HG03039 (cell line): ENCODE measurements around the gene SLC35F3.

Source experiments
- ATAC-seq: cut with Tn5 transposase; IDR thresholded peaks from one replicate; pipeline ENCODE4 v1.9.1; 2021; ENCODE audit warnings: mild to moderate bottlenecking, moderate library complexity; ENCODE audit not compliant: unreplicated experiment

The SLC35F3 gene

DNA sequence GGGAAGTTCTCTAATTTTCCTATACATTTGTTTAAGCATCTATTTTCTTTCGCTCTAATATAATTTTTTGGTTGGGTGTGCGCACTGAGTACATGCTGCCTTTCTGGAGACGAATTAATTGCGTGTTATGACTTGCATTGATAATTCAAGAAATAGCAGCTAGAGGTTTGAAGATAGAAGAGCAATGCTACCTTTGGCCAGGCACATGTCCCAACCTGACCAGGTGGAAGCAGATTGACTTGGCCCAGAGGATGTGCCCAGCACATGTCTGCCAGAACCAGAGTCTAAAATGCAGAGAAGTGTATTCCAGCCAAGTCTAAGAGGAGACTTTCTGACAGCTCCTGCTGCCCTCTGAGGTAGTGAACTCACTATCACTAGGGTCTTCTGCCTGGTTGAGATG lies 114.3 kb downstream of the SLC35F3 start:
- ATAC-seq = no peak

DNA sequence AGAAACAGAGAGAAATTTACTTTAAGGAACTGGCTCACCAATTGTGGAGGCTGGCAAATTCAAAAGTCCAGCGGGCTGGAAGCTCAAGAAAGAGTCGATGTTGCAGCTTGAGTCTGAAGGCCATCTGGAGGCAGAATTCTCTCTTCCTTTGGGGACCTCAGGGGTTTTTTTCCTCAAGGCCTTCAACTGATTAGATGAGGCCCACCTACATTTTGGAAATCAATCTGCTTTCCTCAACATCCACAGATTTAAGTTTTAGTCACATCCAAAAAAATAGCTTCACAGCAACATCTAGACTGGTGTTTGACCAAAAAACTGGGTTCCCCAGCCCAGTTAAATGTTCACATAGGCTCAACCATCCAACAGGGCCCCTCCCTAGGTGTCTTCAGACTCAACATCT lies 114.9 kb downstream of the SLC35F3 start:
- ATAC-seq = no peak

DNA sequence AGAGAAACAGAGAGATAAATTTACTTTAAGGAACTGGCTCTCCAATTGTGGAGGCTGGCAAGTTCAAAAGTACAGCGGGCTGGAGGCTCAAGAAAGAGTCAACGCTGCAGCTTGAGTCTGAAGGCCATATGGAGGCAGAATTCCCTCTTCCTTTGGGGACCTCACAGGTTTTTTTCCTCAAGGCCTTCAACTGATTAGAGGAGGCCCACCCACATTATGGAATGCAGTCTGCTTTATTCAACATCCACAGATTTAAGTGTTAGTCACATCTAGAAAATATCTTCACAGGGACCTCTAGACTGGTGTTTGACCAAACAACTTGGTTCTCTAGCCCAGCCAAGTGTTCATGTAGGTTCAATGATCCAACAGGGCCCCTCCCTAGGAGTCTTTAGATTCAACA lies 117.8 kb downstream of the SLC35F3 start:
- no peak for ATAC-seq

DNA sequence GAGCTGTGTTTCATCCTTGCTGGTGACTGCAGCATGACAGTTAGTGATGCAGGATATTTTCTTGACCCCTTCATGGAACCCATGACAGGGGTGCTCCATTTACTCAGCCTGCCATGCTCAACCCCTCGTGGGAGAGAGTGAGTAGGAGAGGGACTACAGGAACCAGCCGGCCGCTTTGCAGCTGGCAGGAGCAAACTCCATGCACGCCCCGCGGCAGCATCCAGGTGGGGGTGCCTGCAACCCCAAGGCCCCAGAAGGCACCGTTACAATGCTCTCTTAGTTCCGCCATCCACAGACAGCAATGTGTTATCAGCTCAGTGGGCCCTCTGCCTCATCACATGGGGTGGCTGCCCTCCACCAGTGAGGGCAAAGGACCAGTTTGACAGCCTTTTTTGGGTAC lies 135.1 kb downstream of the SLC35F3 start:
- ATAC-seq = no peak

DNA sequence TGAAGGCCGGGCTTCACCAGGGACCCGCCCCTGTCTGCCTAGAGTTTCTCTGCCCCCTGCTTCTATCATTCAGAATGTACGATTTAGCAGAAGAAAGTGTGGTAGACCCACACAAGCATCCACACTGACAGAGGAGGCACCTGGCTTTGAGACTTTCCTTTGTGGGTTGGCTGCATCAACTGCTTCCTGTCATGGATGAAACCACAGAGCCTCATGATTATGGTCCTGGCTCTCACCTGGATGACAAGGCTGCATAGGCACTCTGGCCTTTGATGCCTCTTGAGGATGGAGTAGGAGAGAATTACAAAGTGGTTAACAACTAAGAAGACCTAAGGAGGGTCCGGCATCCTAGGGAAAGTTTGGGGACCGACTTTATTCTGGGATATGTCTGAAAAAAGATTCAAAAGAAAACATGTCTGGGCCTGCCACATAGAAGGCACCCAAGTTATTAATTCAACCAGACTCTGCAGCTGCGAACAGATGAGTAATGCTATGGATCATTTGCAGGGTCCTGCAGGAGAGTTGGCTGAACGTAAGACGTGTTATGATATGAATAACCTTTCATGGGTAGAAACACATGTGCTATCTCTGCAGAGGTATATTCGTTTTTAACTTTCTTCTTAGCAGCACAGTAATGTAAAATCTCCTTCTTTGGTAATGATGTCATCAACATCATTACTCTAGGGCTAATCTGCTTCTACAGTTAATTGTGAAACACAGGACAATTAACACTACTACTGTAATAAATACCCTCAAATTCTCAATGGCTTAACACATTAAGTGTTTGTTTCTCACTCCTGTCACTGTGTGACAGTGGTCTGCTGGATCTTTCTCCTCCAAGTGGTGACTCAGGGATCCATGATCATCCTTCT lies 136.2 kb downstream of the SLC35F3 start:
- ATAC-seq = no peak

DNA sequence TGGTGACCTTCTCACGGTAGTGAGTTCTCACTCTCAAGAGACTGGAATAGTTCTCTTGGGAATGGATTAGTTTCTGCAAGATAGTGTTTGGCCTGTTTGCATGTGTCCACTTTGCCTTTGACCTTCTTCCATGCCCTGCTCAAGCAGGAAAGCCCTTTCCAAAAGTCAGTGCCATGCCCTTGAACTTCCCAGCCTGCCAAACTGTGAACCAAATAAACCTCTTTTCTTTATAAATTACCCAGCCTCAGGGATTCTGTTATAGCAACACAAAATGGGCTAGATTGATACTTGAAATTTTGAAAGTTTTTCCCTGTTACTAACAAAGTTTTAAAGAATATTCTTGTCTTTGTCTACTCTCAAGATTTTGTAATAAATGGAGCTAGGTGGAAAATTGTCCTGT lies 139.6 kb downstream of the SLC35F3 start:
- no peak for ATAC-seq

DNA sequence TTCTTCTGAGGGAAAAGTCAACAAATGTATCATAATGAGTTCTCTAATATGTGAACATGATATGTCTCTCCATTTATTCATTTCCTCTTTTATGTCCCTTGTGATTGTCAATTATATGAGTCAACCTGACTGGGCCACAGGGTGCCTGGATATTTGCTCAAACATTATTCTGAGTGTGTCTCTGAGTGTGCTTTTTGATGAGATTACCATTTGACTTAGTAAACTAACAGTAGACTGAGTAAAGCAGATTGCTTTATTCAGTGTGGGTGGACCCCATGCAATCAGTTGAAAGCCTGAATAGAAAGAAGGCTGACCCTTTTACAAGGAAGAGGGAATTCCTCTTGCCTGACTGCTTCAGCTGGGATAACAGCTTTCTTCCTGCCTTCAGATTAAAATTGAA lies 142.6 kb downstream of the SLC35F3 start:
- no peak for ATAC-seq

DNA sequence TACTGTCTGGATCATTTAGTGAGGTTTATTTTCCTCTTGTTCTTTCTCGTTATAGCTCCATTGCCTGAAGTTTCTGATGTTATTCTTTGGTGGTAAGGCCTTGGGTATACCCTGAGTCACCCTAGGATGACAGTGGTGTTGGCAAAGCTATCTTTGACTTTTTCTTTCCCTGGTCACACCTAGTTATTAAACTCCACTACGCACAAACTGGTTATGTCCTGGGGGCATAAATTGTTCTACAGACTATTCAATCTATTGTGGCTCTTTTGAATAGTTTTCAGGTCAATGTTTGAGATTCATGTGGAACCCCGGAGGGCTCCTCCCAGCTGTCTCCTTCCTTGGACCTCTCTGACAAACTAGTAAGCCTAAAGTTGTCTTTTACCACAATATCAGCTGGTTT lies 157.7 kb downstream of the SLC35F3 start:
- ATAC-seq = no peak

DNA sequence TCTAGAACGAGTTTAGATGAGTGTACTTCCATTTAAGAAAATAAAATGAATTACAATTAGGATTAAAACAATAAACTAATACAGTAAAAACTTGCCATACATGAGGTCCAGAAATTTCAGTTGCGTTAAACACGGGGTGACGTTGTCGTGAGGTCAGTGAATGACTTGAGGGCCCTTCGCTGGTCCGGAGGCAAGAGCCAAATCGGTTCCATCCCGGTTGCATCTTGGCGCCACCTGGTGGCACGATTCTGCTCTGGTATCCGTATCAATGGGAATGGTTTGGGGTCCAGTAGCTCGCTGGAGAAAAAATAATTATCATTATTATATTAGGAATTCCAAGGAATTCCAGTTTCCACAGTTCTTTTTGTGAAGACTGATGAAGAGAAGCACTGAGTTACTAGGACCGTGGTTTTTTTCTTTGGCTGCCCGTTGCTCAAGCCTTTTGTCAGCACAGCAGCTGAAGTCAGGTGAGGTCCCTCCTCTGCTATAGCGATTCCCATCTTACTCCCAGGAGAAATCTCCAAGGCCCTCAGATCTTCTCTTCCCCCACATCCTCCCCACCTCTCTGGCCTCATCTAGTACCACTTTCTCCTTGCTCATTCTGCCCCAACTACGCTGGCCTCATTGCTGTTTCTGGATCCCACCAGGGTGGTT lies 161.4 kb downstream of the SLC35F3 start:
- no peak for ATAC-seq

DNA sequence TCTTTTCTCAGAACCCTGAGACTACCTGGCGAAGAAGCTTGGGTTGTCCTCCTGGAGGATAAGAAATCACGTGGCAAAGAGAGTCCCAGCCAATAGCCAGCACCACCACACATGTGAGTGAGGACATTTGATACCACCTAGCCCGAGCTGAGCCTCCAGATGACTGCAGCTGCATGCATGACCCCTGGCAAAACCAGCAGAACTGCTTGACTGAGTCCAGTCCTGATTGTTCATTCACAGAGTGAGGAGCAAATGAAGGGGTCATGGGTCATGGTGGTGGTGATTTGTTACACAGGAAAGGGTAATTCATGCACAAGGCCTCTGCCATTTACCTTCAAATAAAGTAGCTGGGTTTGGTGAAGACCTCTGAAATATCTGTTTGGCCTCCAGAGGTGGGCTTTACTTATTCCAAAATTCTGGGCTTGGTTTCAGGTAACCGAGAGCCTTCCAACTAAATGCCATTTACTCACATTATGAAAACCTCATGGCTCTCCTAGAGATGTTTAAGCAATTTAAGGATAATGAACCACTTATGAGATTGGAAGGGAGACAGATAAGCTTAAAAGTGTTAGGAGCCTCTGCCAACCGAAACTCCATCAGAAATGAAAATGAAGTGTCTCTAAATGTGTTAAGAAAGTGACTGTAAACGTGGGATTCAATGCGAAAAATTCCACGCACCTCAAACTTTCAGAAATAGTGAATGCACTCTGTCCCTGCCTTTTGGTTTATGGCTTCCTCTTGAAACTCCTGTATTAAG lies 163.3 kb downstream of the SLC35F3 start:
- no peak for ATAC-seq

DNA sequence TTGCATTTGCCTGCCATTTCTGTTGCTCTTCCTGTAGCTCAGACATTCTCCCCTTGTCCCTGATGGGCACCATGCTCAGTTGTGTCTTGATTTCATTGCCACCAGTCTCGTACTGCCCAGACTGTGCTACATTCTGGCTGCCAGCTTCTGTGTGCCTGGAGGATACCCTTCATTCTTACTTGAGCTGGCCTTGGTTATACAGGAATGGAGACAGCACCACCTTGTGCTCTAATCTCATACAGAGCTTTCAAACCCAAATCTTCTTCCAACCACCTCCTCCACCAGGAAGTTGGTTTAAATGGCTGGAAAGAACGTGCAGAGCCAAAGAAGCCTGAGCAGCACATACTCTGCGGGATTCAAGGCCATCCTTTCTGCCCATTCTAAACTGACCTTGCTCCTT lies 165.3 kb downstream of the SLC35F3 start:
- no peak for ATAC-seq

DNA sequence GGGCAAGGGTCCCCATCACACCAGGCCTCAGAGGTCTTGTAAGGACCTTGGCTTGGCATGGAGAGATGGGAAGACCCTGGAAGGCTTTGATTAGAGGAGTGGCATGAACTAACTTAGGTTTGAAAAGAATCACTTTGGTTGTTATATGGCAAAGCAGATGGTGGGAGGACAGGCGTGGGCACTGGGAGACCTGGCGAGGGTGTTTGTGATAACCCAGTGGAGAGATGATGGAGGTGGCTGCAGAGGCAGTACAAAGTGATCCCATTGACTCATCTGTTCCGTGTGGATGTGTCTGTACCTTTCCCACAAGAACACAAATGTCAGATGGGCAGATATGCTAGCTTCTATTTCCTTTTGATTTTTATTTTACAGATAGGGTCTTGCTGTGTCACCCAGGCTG lies 168.3 kb downstream of the SLC35F3 start:
- no peak for ATAC-seq

DNA sequence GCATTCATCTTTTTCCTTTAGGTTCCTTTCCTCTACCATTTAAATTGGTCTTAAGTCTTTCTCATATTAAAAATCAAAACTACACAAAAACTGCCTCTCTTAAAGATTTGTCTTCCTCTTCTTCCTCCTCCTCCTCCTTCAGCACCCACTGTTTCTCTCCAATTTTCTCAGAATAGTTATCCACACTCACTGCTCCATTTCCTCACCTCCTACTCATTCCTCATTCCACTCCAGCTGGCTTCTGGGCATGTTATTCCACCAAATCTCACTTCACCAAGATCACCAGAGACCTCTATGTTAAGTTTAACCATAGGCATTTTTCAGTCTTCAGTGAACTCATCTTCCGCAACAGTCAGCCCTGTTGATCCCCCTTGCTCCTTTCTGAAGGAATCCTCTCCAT lies 173.7 kb downstream of the SLC35F3 start:
- ATAC-seq = no peak

DNA sequence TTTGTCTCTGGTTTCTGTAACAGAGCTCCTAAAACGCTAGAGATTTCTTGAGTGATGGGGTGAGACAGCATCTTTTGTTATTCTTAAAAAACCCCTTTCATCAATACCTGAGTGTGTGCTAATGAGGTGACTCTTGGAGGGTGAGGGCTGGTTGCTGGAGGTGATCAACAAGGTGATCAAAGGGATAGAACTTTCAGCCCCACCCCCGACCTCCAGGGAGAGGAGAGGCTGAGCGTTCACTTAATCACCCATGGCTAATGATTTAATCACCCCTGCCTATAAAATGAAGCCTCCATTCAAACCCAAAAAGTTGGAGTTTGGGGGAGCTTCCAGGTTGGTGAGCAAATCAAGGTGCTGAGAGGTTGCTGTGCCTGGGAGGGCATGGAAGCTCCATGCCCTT lies 175.4 kb downstream of the SLC35F3 start:
- ATAC-seq = no peak

DNA sequence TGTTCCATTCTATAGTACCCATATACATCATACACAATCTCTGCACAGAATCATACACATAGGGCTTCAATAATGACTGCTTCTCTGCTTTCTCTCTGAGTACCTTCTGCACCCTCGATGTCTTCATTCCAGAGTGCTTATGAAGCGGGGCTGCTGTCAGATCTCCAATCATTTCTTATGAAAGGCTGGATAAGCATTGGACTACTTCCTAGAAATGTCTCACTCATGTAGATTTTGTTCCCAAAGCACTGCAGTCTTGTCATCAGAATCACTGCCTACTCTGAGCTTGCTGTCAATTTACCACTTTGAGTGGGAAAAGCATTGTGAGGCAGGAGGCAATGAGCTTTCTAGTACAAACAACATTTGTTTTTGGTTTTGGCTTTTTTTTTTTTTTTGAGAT lies 179.0 kb downstream of the SLC35F3 start:
- ATAC-seq = no peak

DNA sequence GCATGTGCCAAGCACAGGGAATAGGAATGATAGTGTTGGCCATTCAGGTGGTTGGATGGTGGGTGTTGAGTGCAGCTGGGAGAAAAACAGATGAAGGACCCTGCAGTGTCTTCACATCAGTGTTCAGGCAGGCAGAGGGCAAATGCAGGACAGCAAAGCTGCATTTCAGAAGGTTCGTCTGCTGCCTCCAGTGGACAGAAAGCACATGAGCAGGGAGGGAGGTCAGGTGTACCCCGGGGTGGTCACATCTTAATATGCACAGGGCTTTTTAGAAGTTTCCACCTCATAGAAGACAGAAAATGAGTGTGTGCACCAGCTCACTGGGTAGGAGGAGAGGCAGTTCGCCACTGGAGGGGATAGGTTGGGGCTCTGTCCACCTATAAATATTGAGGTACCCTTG lies 184.9 kb downstream of the SLC35F3 start:
- no peak for ATAC-seq

DNA sequence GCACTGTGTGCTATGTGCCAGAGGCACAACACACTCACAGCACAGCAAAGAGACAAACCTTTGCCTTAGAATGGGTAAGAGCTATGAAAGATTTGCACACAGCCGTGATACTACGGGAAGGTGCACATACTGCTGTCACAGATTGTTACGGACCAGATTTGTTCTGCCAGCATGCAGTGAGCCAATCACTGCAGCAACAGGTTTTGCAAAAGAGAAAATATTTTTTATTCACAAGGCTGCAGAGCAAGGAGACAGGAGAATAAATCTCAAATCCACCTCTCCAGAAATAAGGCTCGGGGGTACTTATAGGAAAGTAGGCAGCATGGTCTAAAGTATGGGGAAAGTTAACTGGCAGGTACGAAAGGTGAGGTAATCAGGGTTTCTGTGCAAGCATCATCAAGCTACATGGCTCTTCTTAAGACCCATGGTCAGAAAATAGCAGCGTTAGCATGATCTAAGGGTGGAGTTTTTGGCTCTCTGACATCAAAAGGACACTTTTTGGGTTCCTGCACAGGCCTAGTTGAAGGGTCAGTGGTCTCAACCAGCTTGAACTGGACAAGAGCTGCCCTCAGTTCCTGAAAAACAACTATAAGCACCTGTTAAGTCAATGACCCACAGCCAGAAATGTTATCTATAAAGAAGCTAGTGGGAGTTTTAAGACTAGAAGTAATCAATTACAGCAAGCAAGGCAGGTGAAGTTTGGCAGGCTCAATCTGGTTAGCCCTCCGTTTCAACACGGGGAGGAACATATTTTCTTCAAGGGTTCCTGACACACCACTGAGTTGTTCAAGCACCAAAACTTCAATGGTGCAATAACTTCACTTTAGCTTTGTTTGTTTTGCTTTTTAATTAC lies 186.0 kb downstream of the SLC35F3 start:
- ATAC-seq = no peak

DNA sequence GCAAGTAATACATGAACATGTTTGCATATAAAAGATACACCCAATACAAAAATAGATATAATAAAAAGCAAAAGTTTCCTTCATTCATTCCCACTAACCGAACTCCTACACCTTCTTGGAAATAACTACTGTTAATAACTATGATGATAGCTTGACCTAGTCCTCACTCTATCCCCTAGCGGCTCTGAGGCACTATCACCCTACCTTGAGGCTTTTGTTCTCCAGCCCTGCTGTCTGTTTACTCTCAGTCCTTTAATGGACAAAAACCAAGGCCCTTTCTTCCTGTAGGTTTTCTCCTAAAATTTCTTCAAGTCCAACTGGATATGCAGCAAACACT lies 186.6 kb downstream of the SLC35F3 start:
- no peak for ATAC-seq

DNA sequence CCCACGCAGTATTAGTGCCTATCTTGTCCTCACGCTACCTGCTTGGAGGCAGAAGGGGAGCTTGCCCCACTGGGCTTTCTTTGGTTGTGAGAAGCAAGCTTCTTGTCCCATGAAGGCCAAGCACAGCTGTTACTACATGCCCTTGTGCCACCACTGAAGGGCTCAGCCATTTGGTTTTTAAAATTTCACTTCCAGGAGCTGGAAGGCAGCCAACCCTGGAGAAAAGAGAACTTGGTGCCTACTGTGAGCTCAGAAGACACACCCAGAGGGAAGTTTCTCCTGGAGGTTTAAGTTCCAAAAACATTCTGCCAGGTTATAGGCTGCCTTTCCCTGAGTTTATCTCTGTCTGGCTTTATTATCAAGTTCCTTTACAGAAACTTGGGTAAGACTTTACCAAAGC lies 187.4 kb downstream of the SLC35F3 start:
- ATAC-seq = no peak

DNA sequence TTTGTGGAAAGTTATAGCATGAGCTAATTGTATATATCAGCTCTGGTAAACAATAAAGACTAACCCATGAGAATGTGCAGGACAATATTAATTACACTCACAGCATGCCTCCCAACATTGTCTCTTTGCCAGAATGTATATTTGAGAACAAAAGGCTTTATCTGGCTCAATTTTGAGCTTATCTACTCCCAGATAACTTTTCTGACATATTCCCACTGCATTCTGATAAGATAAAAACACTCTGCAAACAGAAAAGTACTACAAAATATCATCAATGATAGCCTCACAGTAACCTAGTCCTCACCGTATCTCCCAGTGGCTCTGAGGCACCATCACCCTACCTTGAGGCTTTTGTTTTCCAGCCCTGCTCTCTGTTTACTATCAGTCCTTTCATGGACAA lies 188.6 kb downstream of the SLC35F3 start:
- no peak for ATAC-seq

DNA sequence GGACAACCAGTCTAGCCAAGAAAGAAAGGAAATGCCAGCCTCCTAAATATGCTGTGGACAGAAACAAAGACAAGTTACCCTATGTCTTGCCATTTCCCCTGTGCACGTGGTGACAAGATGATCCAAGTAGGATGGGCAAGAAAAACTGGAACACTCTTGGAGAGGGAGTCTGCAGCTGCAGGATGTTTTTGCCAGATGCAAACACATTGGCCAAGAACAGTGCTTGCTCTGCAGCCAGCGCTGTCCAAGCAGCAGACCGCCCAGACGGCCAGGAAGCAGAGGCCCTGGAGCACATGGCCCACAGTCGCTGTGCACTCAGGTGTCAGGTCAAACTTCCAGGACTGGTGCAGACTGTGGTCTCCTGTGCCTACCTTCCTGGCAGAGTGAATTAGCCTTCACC lies 189.3 kb downstream of the SLC35F3 start:
- no peak for ATAC-seq
